Hepatocyte (in vitro differentiated cells): ENCODE results near the gene TSPEAR.

Experiments used
- CTCF ChIP-seq: fragments of 200-600 bp; sonication (generic); IDR thresholded peaks from 2 replicates; pipeline ENCODE4 v1.5.1; 2016; ENCODE audit warnings: antibody characterized with exemption, mild to moderate bottlenecking; ENCODE audit not compliant: poor library complexity
- EZH2 ChIP-seq: fragments of 200-600 bp; sonication (generic); IDR thresholded peaks from 2 replicates; pipeline ENCODE4 v1.6.1; 2016; ENCODE audit warnings: antibody characterized with exemption, mild to moderate bottlenecking, borderline replicate concordance

GRCh38 chr21:44467859-44468195 is 243.5 kb downstream of the TSPEAR start:
- TF ChIP-seq CTCF (no peak), EZH2 (no peak)
